CD14-positive monocyte (primary cell): ENCODE measurements around the gene MYO1C. TPM values are rescaled to one million over a fixed set of nuclear protein-coding genes. Genes with fewer than 3 reads are reported as not detected.
A peak's percentile ranks its signal among the peaks of the same experiment; 100 is the strongest.

Source experiments
- DNase-seq, 3 donors: peaks; one replicate each; pipeline ENCODE4 v3.0.0-alpha.2; 2011 to 2022
- H2AFZ ChIP-seq: 2 replicates; pipeline ENCODE4 v1.6.0; 2012; ENCODE audit warnings: mild to moderate bottlenecking, low read depth, low read length, inconsistent platforms; ENCODE audit not compliant: insufficient read depth, poor library complexity, severe bottlenecking
- H3K27ac ChIP-seq, 2 donors: 1 replicate in 1 of 2; 2 replicates in 1 of 2; pipeline ENCODE4 v1.5.1; 2012 to 2013; ENCODE audit warnings: low read length in 2 of 2, control low read depth in 1 of 2, inconsistent platforms in 1 of 2, low read depth in 1 of 2, mild to moderate bottlenecking in 1 of 2
- H3K27me3 ChIP-seq, 2 donors: one replicate each; pipeline versions ENCODE4 v1.6.0 to v1.6.1; 2011 to 2013; ENCODE audit warnings: low read length in 2 of 2; ENCODE audit not compliant: control insufficient read depth in 2 of 2, insufficient read depth in 2 of 2
- H3K36me3 ChIP-seq, 2 donors: replicated peaks in 1 of 2; 1 replicate in 1 of 2; 2 replicates in 1 of 2; pipeline versions ENCODE4 v1.5.1 to v1.6.1; 2012 to 2013; ENCODE audit warnings: low read length in 2 of 2, control low read depth in 1 of 2, inconsistent platforms in 1 of 2, mild to moderate bottlenecking in 1 of 2; ENCODE audit not compliant: insufficient read depth in 2 of 2, control insufficient read depth in 1 of 2
- H3K4me1 ChIP-seq, 2 donors: 1 replicate in 1 of 2; 2 replicates in 1 of 2; pipeline versions ENCODE4 v1.5.1 to v1.6.1; 2012 to 2013; ENCODE audit warnings: low read length in 2 of 2, control low read depth in 1 of 2, inconsistent platforms in 1 of 2, mild to moderate bottlenecking in 1 of 2, moderate library complexity in 1 of 2; ENCODE audit not compliant: insufficient read depth in 2 of 2, control insufficient read depth in 1 of 2
- H3K4me2 ChIP-seq: replicated peaks from 2 replicates; pipeline ENCODE3; 2012; ENCODE audit warnings: low read length, moderate library complexity, mild to moderate bottlenecking; ENCODE audit not compliant: poor library complexity, severe bottlenecking; ENCODE audit errors: extremely low read depth
- H3K4me3 ChIP-seq, 3 experiments: fragments of 200-600 bp in 1 of 3; sonication (generic) in 1 of 3; replicated peaks in 1 of 3; 1 replicate in 2 of 3; 2 replicates in 1 of 3; pipeline ENCODE4 v1.5.1; 2011 to 2013; ENCODE audit warnings: low read length in 3 of 3, mild to moderate bottlenecking in 3 of 3, control low read depth in 2 of 3, low read depth in 2 of 3, inconsistent platforms in 1 of 3, moderate library complexity in 1 of 3
- H3K79me2 ChIP-seq: 2 replicates; pipeline ENCODE4 v1.6.0; 2012; ENCODE audit warnings: mild to moderate bottlenecking, control low read depth, inconsistent platforms, low read length, moderate library complexity; ENCODE audit not compliant: insufficient read depth
- H3K9ac ChIP-seq: 2 replicates; pipeline ENCODE4 v1.6.0; 2017; ENCODE audit warnings: low read length, mild to moderate bottlenecking; ENCODE audit not compliant: insufficient read depth, poor library complexity, severe bottlenecking
- H3K9me3 ChIP-seq, 2 donors: replicated peaks in 1 of 2; 1 replicate in 1 of 2; 2 replicates in 1 of 2; pipeline versions ENCODE4 v1.5.1 to v1.6.1; 2012 to 2013; ENCODE audit warnings: low read length in 2 of 2, control low read depth in 1 of 2; ENCODE audit not compliant: control insufficient read depth in 1 of 2, insufficient read depth in 1 of 2
- H4K20me1 ChIP-seq: 2 replicates; pipeline ENCODE4 v1.6.0; 2012; ENCODE audit warnings: mild to moderate bottlenecking, low read length, control low read depth, moderate library complexity; ENCODE audit not compliant: insufficient read depth
- H3K27ac Mint-ChIP-seq, 7 donors: one replicate each; pipeline ENCODE4 v1.8.0; 2020; ENCODE audit warnings: mild to moderate bottlenecking in 7 of 7, mixed read lengths in 7 of 7, moderate library complexity in 6 of 7, inconsistent platforms in 2 of 7
- H3K27me3 Mint-ChIP-seq, 3 donors: one replicate each; pipeline ENCODE4 v1.8.0; 2021 to 2022; ENCODE audit warnings: low read depth in 3 of 3, mild to moderate bottlenecking in 3 of 3, mixed read lengths in 3 of 3, moderate library complexity in 3 of 3, inconsistent platforms in 1 of 3
- H3K36me3 Mint-ChIP-seq, 2 donors: one replicate each; pipeline ENCODE4 v1.8.0; 2020; ENCODE audit warnings: mixed read lengths in 2 of 2, inconsistent platforms in 1 of 2, mild to moderate bottlenecking in 1 of 2
- H3K4me1 Mint-ChIP-seq: one replicate; pipeline ENCODE4 v1.8.0; 2020; ENCODE audit warnings: mild to moderate bottlenecking, mixed read lengths
- H3K4me3 Mint-ChIP-seq, 2 donors: one replicate each; pipeline ENCODE4 v1.8.0; 2020; ENCODE audit warnings: mild to moderate bottlenecking in 2 of 2, mixed read lengths in 2 of 2, moderate library complexity in 1 of 2
- H3K9me3 Mint-ChIP-seq, 7 donors: one replicate each; pipeline ENCODE4 v1.8.0; 2020 to 2022; ENCODE audit warnings: mixed read lengths in 7 of 7, mild to moderate bottlenecking in 6 of 7, moderate library complexity in 6 of 7, inconsistent platforms in 2 of 7
- CTCF ChIP-seq: fragments of 200-600 bp; IDR thresholded peaks from one replicate; pipeline ENCODE4 v1.8.0; 2022; ENCODE audit warnings: antibody characterized with exemption, mild to moderate bottlenecking
- WGBS: methylation state at CpG from one replicate; pipeline ENCODE4 v1.1.5; 2013; ENCODE audit warnings: missing lambda C conversion rate; ENCODE audit not compliant: insufficient coverage; 5-methylcytosine and 5-hydroxymethylcytosine counted together
- intact Hi-C, 2 donors: fragments of 100-400 bp; cut with micrococcal nuclease; formaldehyde crosslinking; loops; one replicate each; pipeline versions ENCODE4 v1.15.0 to v1.15.1; 2023
- polyA plus RNA-seq, 3 donors: library from polyadenylated mRNA; depleted of rRNA in 1 of 3; unstranded in 2 of 3; stranded (reverse) in 1 of 3; fragments of 300-500 nt in 2 of 3; fragments of >200 nt in 1 of 3; fragmentation: Illumina TruSeq in 2 of 3; gene quantifications; 1 replicate in 2 of 3; 2 replicates in 1 of 3; pipeline ENCODE4 v1.2.3, GENCODE V29; 2012 to 2021

MYO1C gene
- polyA plus RNA-seq, 3 donors, result 2.5 to 9.5 (median 3.1) TPM

GRCh38 chr17:1486802-1487695 is 5.4 kb downstream of the MYO1C start:
- Histone ChIP-seq H3K4me3 (peak overlapping the region in 2 of 3 experiments; percentile 51 to 78), H3K36me3 (no peaks in the 10 kb centered on the region), H3K9ac (peak overlapping the region; percentile 46), H4K20me1 (peaks cover 13% of the 10 kb centered on the region), H3K4me2 (peak overlapping the region; percentile 89), H3K4me1 (peaks cover 44 to 58% of the 10 kb centered on the region in 2 donors), H3K27me3 (peaks cover 6 to 50% of the 10 kb centered on the region in 2 donors), H3K79me2 (no peaks in the 10 kb centered on the region), H3K27ac (no peak overlapping the region), H3K9me3 (no peaks in the 10 kb centered on the region), H2AFZ (peak overlapping the region; percentile 70)
- Mint-ChIP-seq H3K9me3 (peaks cover 2 to 14% (median 10%) of the 10 kb centered on the region in 7 donors), H3K36me3 (peaks cover 18% of the 10 kb centered on the region in 2 donors), H3K4me1 (peaks cover 37% of the 10 kb centered on the region), H3K27ac (peak overlapping the region in 4 of 7 donors; percentile 7 to 64 (median 51)), H3K27me3 (peaks cover 45 to 78% (median 58%) of the 10 kb centered on the region in 3 donors), H3K4me3 (peak overlapping the region; percentile 82 to 90)
- 3% methylated on average over 48 of the region's 74 CpGs for whole genome bisulfite sequencing
- peak; percentile 33 to 45 (median 36) for DNase-seq
- no peak for TF ChIP-seq CTCF
- intact Hi-C loops, result no loop called here

GRCh38 chr17:1485423-1486376 is 6.8 kb downstream of the MYO1C start:
- peak overlapping the region; percentile 81 for H2AFZ ChIP-seq
- no peak overlapping the region for H3K27ac ChIP-seq
- peak overlapping the region; percentile 9 to 78 (median 20) for H3K4me3 ChIP-seq
- no peaks in the 10 kb centered on the region for H3K79me2 ChIP-seq
- Mint-ChIP-seq H3K9me3 (peaks cover 2 to 14% (median 9%) of the 10 kb centered on the region in 7 donors), H3K36me3 (peaks cover 23 to 25% of the 10 kb centered on the region in 2 donors), H3K4me3 (peak overlapping the region; percentile 74 to 90), H3K27me3 (peaks cover 53 to 81% (median 58%) of the 10 kb centered on the region in 3 donors), H3K27ac (no peak overlapping the region), H3K4me1 (peaks cover 32% of the 10 kb centered on the region)
- H3K9me3 ChIP-seq, result no peaks in the 10 kb centered on the region
- H3K36me3 ChIP-seq, result no peaks in the 10 kb centered on the region
- 1% methylated on average over 81 of the region's 127 CpGs for WGBS
- H4K20me1 ChIP-seq, result peaks cover 12% of the 10 kb centered on the region
- peaks cover 38 to 49% of the 10 kb centered on the region in 2 donors for H3K4me1 ChIP-seq
- peak in 2 of 3 donors; percentile 31 to 33 for DNase-seq
- TF ChIP-seq CTCF, result no peak
- H3K27me3 ChIP-seq, result peaks cover 6 to 51% of the 10 kb centered on the region in 2 donors
- H3K9ac ChIP-seq, result peak overlapping the region; percentile 40
- H3K4me2 ChIP-seq, result peak overlapping the region; percentile 77
- intact Hi-C loops, result no loop called here
